HepG2 (cell line): ENCODE results near the gene BBS12.

Source experiments
- CHD4 ChIP-seq: fragments of 200-600 bp; sonication (generic); IDR thresholded peaks from 2 replicates; pipeline ENCODE4 v1.7.0; 2017; ENCODE audit warnings: mild to moderate bottlenecking, low read length, borderline replicate concordance
- GZF1 ChIP-seq: sonication (generic); formaldehyde crosslinking; IDR thresholded peaks from 2 replicates; pipeline ENCODE4 v1.5.1; 2020; ENCODE audit warnings: mild to moderate bottlenecking, missing genetic modification reagents
- MAX ChIP-seq: IDR thresholded peaks from 2 replicates; pipeline ENCODE4 v1.6.1; 2012; ENCODE audit warnings: inconsistent platforms
- RFX5 ChIP-seq: IDR thresholded peaks from 2 replicates; pipeline ENCODE4 v1.6.1; 2011; ENCODE audit warnings: low read depth, low read length, improper control_type of control experiment
- SOX13 ChIP-seq, 3 experiments: fragments of 450-650 bp in 1 of 3; sonication (generic) in 1 of 3; formaldehyde crosslinking in 1 of 3; IDR thresholded peaks in 2 of 3; conservative IDR thresholded peaks in 1 of 3; 2 replicates each; pipeline versions ENCODE4 v1.5.0 to v1.6.1; 2016 to 2020; ENCODE audit warnings: antibody characterized with exemption in 1 of 3, mild to moderate bottlenecking in 1 of 3, missing compliant biosample characterization in 1 of 3, missing genetic modification reagents in 1 of 3, moderate library complexity in 1 of 3
- TCF7 ChIP-seq: sonication (generic); IDR thresholded peaks from 2 replicates; pipeline ENCODE4 v1.6.1; 2016; ENCODE audit warnings: antibody characterized with exemption, low read depth
- ZNF589 ChIP-seq: sonication (generic); formaldehyde crosslinking; conservative IDR thresholded peaks from 2 replicates; pipeline ENCODE4 v1.8.0; 2022; ENCODE audit warnings: mild to moderate bottlenecking, moderate library complexity, missing genetic modification reagents
- TF ChIP-seq, protein P1 (sequence below), 2 experiments: sonication (generic) in 1 of 2; formaldehyde crosslinking in 1 of 2; IDR thresholded peaks; 2 replicates each; pipeline versions ENCODE4 v1.4.0 to v1.6.1; 2018 to 2020; ENCODE audit warnings: missing genetic modification reagents in 2 of 2, borderline replicate concordance in 1 of 2, low read depth in 1 of 2, mild to moderate bottlenecking in 1 of 2, missing biosample characterization in 1 of 2

GRCh38 chr4:122705009-122705408 lies 27.5 kb upstream of the BBS12 start:
- TF ChIP-seq MAX (no peak), RFX5 (no peak), ZNF589 (CRISPR knock-in tag) (no peak), CHD4 (no peak), GZF1 (CRISPR knock-in tag) (no peak), SOX13 (IDR thresholded peaks at IDR 0.05) (no peak), SOX13 (CRISPR knock-in tag; conservative IDR thresholded peaks at IDR 0.05 in 1 of 2, IDR thresholded peaks at IDR 0.05 in 1 of 2) (no peak), TCF7 (no peak)
- TF ChIP-seq, protein P1, sequence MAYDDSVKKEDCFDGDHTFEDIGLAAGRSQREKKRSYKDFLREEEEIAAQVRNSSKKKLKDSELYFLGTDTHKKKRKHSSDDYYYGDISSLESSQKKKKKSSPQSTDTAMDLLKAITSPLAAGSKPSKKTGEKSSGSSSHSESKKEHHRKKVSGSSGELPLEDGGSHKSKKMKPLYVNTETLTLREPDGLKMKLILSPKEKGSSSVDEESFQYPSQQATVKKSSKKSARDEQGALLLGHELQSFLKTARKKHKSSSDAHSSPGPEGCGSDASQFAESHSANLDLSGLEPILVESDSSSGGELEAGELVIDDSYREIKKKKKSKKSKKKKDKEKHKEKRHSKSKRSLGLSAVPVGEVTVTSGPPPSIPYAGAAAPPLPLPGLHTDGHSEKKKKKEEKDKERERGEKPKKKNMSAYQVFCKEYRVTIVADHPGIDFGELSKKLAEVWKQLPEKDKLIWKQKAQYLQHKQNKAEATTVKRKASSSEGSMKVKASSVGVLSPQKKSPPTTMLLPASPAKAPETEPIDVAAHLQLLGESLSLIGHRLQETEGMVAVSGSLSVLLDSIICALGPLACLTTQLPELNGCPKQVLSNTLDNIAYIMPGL (CRISPR knock-in tag; IDR thresholded peaks at IDR 0.05; ENCODE audit: borderline replicate concordance in 1 of 2, low read depth in 1 of 2), result no peak
